MM.1S (cell line): Measurements from ENCODE around the gene STS.

Experiments
- EZH2 ChIP-seq: fragments of 300-600 bp; sonication (generic); optimal IDR thresholded peaks from 2 replicates; pipeline ENCODE3; 2017; ENCODE audit warnings: low read depth, mild to moderate bottlenecking, antibody characterized with exemption, low read length, mixed read lengths
- EZH2phosphoT487 ChIP-seq: fragments of 300-600 bp; sonication (generic); IDR thresholded peaks from 2 replicates; pipeline ENCODE4 v1.6.1; 2018; ENCODE audit warnings: antibody characterized with exemption, low read length
- TF ChIP-seq, protein P1 (sequence below): fragments of 300-600 bp; sonication (generic); IDR thresholded peaks from 2 replicates; pipeline ENCODE4 v1.5.1; 2016; ENCODE audit warnings: antibody characterized with exemption, low read length, mixed read lengths

DNA sequence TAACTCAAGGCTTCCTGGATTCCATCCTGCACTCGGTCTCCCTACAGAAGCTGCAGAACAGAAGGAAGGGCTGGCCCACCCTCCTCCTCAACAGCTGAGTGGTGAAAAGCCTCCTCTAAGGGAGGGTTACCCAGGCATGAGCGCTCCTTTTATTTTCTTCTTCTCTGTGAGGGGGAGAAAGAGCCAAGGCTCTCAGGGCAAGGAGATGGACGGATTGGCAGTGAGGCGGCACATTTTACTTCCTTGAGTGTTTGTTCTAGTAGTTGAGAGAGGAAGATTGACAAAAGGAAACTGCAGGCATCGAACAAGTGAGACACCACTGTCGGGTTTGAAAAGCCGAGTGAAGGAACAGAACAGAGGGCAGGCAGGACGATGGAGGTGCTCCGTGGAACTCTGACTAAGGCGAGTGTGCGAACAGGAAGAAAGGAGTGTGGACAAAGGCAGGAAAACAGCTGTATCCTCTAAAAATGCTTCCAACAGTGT lies 38.4 kb upstream of the STS start:
- TF ChIP-seq, protein P1, sequence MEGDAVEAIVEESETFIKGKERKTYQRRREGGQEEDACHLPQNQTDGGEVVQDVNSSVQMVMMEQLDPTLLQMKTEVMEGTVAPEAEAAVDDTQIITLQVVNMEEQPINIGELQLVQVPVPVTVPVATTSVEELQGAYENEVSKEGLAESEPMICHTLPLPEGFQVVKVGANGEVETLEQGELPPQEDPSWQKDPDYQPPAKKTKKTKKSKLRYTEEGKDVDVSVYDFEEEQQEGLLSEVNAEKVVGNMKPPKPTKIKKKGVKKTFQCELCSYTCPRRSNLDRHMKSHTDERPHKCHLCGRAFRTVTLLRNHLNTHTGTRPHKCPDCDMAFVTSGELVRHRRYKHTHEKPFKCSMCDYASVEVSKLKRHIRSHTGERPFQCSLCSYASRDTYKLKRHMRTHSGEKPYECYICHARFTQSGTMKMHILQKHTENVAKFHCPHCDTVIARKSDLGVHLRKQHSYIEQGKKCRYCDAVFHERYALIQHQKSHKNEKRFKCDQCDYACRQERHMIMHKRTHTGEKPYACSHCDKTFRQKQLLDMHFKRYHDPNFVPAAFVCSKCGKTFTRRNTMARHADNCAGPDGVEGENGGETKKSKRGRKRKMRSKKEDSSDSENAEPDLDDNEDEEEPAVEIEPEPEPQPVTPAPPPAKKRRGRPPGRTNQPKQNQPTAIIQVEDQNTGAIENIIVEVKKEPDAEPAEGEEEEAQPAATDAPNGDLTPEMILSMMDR: no peak
- no peak for TF ChIP-seq EZH2
- TF ChIP-seq EZH2phosphoT487: no peak
